Measurements from ENCODE around the gene ISLR.
"Not testable (repeated sequence)": the region's sequence is repeated elsewhere in the genome, so short reads cannot be mapped to it uniquely, and the experiment has no call there.

The ISLR gene

DNA sequence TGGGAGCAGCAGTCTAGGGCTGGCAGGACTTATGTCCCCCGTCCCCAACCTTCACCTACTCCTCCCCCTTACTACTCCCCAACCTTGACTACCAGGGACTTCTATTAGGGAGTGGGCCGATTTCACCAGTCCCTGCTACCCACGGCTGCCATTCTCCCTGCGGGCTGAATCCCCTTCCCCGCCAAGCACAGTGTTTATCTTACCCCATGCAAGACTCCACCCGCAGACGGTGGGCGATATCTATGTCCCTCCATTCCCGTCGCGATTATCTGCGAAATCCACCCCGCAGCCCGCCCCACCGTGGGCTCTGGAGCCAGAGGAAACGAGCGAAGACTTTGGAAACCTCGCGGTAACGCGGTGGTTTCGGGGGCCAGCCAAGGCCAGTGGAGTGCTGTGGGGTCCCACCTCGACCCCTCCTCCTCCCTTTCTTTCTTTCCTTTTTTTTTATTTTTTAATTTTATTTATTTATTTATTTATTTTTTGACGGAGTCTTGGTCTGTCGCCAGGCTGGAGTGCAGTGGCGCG is 38.4 kb upstream of the ISLR start:
- H3K4me3 ChIP-seq (ENCODE audit: low read length), result no peak overlapping the region
- DNase-seq (ENCODE audit: low read depth, low spot score), result no peak

DNA sequence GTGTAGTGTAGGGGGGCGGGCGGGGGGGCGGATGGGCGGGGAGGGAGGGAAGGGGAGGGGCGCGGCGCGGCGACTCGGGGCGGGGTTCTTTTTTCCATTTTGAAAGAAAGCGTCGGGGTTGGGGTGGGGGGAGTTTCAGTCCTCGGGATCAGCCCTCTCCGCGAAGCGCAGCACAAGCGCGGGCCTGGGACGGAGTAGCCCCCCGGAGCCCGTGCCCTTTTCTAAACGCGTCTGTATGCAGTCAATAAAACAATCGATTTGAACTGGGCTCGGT is 37.0 kb upstream of the ISLR start:
- H3K4me3 ChIP-seq (ENCODE audit: low read length), result peak overlapping the region; percentile 60
- no peak for DNase-seq (ENCODE audit: low read depth, low spot score)

DNA sequence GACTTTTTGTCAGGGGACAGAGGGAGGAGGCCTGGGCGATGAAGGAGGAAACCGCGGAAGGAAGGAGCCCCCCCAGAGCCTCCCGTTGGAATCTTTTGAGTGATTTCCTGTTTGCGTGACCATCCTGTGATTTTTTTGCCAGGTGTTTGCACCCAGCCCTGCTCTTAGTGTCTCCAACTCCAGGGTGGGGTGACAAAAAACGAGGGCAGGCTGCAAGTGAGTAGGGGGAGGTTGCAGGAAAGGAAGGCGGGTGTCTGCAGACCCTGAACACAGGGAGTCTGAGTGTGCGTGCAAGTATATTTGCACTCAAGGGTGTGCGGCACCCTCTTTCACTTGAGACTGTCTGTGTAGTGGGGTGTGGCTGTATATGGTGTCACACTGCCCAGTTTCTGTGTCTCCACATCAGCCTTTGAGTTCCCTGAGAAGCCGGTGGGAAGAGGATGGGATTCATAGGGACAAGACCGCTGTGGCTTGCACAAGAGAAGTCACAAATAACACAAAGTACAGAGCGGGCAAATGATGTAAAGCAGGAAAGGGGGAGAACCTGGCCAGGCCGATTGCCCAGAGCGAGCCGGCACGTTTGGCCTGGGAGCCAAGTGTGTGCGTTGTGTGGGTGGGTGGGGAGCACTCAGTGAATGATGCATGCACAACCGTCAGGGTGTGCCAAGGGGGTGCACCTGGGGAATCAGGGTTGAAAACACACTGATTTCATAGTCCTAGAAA is 36.5 kb upstream of the ISLR start:
- no peak for DNase-seq (ENCODE audit: low read depth, low spot score)
- peak overlapping the region; percentile 60 for H3K4me3 ChIP-seq (ENCODE audit: low read length)

DNA sequence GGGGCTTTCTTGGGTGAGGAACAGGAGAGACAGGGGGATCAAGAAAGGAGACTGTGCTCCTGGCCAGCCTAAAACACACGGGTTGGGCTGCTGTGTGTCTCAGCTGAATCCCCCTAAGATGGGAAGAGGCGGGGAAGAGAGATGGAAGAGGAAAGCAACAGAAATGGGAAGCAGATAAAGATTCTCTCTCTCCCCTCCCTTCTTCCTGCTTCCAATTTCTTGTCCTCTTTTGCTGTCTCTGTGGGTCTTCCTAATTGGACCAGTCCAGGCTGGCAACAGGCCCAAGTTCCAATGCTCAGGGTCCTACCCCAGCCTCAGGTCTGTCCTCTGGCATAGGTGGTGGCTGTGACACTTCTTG is 36.0 kb upstream of the ISLR start:
- no peak for DNase-seq (ENCODE audit: low read depth, low spot score)
- no peak overlapping the region for H3K4me3 ChIP-seq (ENCODE audit: low read length)

DNA sequence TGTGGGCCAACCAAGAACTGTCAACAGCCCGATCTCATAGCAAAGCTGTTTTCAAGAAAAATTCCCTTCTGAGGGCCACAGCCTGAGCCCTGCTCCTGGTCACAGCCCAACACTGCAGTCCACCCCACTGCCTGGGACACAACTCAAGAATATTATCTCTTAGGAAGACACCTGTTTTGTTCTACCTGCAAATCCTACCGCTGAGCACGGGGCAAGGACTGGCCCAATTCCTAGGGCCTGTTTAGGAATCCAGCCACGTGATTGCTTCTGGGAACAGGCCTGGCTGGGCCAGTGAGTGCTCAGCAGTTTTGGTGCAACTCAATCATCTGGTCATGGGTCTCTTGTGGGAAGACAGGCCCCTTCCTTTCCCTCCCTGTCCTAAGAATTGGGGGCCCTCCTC is 34.9 kb upstream of the ISLR start:
- DNase-seq (ENCODE audit: low read depth, low spot score), result no peak
- no peak overlapping the region for H3K4me3 ChIP-seq (ENCODE audit: low read length)

DNA sequence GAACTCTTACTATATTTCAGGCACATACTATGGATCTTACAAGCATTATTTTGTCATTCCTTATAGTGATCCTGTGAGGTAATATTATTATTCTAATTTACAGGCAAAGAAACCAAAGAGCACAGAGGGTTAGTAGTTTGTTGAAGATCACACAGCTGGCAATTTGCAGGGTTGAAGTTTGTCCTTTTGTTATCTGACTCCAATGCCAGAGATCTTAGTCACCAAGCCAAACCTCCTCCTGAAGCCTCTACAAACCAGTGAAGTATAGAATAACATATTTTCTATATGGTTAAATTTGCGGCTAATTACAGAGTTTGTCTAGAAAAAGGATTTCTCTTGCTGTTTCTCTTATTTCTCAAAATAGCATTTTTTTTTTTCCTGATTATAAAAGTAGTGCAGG is 31.9 kb upstream of the ISLR start:
- H3K4me3 ChIP-seq (ENCODE audit: low read length), result no peak overlapping the region
- no peak for DNase-seq (ENCODE audit: low read depth, low spot score)

DNA sequence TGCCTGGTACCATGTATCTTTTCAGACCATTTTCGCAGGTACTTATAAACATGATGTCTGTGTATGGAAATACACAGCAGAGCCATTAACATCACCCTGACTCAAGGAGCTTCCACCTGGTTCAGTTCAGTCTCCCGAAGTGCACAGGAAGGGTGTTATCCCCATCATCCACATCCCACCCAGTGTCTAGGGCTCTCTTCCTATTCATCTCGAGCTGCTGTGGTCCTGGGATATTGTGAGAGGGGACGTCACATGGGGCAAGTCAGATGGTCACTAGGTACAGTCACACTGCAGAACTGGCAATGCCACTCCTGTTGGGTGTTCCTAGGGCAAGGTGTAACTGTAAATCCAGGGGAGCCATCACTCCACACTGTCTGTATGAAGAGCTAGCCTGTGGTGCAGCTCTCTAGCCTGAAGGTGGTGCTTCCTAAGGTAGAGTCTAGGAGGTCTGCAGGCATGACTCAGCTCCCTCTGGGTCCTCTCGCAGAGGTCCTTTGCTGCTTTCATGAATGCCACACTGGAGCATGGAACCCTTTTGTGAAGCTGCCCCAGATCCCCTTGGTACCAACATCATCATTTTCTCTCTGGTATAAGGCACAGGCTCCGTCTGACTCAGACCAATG is 29.2 kb upstream of the ISLR start:
- no peak overlapping the region for H3K4me3 ChIP-seq (ENCODE audit: low read length)
- DNase-seq (ENCODE audit: low read depth, low spot score), result peak; percentile 54

DNA sequence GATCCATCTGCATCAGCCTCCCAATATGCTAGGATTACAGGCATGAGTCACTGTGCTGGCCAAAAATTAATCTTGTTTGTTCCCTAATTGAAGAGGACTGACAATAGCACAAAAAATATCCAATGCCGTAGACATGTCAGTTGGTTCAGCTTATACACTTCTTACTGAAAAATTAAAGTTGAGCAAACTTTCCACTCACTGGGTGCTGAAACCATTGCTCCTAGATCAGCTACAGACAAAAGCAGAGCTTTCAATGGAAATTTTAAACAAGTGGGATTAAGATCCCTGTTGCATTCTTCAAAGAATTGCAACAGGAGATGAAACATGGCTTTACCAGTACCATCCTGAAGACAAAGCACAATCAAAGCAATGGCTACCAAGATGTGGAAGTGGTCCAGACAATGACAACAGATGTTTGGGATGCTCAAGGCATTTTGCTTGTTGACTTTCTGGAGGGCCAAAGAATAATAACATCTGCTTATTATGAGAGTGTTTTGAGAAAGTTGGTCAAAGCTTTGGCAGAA is 27.2 kb upstream of the ISLR start:
- no peak overlapping the region for H3K4me3 ChIP-seq (ENCODE audit: low read length)
- DNase-seq (ENCODE audit: low read depth, low spot score), result no peak

DNA sequence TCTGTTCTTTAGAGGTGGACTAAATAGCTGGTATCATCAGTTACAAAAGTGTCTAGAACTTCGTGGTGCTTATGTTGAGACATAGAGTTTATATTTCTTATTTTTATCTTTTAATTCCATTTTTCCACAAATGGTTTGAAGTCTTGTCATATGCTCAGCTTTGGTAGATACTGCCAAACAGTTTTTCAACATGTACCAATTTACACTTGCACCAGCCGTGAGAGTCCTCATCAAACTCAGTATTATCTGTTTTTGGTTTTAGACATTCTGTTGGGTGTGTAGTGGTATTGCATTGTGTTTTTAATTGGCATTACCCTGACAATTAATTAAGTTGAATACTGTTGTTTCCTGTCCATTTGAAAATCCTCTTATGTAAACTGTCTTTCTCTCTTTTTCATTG is 26.5 kb upstream of the ISLR start:
- no peak overlapping the region for H3K4me3 ChIP-seq (ENCODE audit: low read length)
- no peak for DNase-seq (ENCODE audit: low read depth, low spot score)

DNA sequence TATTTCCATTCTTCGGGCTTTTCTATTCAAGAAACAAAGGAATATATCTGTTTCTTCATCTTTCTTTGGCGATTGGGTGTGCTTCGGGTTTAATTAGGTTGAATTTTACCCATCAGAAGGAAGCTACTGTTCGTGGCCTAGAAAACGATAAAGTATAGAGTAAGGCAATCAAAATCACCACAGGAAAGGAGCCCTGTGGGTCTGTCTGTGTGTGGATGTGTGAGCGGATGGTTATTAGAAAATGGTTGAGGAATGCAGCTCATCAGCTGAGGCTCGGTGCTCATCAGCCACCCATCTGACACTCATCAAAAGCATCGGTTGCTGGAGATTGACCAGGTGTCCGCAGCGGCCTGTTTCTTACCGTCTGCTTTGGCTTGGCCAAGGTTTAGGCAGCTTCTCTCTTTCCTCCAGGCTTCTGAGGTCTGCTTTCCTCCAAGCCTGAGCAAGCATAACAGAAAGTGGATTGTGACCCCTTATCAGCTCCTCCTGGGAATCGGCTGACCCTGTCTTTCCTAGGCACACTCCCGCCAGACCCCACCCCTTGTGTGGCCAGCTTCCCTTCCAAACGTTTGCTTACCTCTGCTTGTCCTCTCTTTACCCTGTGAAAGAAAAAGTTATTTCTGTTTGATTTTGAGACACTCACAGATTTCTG is 17.6 kb upstream of the ISLR start:
- H3K4me3 ChIP-seq (ENCODE audit: low read length), result no peak overlapping the region
- no peak for DNase-seq (ENCODE audit: low read depth, low spot score)

DNA sequence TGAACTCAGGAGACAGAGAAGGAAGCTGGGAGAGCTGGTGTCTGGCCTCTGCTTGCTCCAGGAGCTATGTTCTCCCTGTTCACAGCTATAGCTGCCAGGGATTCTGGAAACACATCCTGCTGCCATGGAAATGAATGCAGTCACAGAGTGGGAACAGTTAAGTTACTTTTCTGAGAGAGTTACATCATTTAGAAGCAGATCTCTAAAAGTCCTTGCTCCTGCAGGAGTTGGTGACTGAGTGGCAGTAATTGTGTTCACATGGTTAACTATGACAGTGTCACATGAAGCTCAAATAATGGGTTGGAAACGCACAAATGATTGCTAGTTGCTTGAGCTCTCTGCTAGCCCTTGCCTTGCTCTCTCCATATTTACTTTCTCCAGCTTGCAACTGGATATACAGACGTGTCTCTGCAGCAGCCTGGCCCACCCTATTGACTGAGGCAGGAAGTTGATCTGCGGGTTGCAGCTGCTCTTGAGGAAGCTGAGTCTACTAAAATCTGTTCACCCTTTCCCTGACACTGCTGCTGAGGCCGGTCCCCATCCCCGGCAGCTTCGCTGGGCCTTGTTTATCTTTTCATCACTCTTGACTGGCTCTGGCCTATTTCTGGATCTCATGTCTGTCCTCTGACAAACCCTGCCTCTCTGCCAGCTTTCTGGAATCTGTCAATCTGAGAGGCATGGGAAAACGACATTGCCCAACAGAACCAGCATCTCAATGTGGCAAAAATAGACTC is 16.7 kb upstream of the ISLR start:
- DNase-seq (ENCODE audit: low read depth, low spot score), result peak; percentile 80
- no peak overlapping the region for H3K4me3 ChIP-seq (ENCODE audit: low read length)

DNA sequence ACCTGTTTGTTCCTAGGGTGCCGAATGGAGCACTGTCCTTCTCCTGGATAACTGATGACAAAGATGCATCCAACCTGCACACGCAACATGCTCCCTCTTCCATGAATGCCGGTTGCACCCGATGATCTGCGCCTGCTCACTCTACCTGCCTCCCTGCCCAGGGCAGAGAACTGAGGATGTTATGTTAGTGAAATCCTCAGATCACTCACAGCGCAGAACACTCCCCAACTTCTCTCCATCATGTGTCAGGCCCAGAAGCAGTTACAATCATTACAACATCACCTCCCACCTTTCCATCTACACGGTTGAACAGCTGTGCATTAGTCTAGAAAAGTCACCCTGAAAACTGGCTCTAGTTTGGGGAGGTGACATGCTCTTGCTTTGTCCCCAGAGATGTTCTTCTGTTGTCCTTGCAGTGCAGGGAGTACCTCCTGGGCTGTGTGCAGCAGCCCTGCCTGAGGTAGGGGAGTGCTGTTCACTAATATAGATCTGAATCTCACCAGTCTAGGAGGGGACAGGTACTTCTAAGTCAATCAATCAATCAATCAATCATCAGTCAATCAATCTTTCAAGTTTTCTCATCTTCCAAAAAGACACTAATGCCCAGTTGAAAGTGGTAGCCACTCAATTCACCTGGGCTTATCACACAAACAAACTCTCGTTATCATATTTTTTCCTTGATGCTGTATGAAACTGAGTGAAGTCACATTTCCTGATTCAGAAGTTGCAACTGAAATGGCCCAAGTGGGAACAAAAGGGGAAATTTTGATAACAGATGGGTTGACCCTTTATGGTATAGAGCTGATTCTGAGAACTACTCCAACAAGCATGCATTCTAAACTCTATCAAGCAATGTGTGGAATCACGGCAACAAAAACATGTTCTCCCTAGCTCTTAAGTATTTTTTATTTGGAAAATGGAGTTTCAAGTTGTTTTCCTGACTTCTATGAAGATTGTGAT is 15.4 kb upstream of the ISLR start:
- no peak for DNase-seq (ENCODE audit: low read depth, low spot score)
- H3K4me3 ChIP-seq (ENCODE audit: low read length), result no peak overlapping the region

DNA sequence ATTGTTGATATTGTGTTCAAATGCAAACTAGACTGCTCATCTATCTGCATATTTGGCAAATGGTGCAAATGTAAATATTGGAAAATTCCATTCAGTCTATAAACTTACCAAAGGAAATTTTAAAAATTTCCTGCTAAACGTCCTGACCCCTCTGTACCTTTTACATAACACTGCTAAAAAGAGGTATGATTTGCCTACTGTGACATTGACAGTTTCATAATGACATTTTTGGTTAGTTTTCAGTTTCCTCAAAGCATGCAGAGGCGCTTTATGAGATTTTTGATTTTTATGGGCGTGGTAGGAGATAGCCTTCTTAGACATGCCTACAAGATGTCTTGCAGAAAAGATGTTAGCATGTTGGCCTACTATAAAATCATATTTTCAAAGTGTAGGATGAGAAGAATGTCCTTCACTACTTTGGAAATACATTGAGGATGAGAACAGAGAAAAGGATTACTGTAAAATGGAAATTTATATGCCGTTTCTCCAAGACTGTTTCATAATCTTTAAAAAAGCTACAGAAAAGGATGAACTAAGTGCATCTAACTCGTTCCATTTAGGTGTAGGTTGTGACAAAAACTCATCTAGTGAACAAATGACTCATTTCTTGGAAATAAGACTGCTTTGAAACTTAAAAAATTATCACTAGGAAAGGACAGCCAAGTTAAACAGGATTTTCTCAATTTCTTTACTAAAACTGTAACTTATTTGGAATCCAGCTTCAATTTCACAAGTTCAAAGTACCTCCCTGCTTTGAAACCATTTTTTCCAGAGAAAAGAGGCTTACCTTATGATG is 14.5 kb upstream of the ISLR start:
- H3K4me3 ChIP-seq (ENCODE audit: low read length), result no peak overlapping the region
- no peak for DNase-seq (ENCODE audit: low read depth, low spot score)

DNA sequence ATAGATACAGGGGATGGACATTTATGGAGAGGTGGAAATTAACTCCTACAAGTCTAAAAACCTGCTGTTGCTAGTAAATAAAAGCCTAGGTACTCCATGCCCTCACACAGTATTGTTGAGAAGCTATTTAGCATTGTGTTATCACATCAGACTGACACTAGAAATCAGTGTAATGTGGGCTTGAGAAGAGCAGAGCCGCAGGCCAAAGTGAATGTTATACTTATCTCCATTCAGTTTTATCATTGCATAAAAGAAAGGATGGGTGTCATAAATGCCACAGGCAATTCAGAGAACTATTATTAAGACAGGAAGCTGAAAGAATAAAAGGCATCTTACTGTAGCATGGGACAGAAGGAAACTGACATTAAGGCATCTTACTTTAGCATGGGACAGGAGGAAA is 13.7 kb upstream of the ISLR start:
- DNase-seq (ENCODE audit: low read depth, low spot score), result no peak
- H3K4me3 ChIP-seq (ENCODE audit: low read length), result no peak overlapping the region

DNA sequence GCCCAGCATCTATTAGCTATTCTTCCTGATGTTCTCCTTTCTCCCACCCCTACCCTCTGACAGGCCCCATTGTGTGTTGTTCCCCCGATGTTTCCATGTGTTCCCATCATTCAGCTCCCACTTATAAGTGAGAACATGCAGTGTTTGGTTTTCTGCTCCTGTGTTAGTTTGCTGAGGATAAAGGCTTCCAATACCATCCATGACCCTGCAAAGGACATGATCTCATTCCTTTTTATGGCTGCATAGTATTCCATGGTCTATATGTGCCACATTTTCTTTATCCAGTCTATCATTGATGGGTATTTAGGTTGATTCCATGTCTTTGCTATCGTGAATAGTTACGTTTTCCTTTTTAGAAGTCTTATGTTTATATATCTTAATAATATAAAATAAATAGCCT is 13.1 kb upstream of the ISLR start:
- DNase-seq (ENCODE audit: low read depth, low spot score); H3K4me3 ChIP-seq (ENCODE audit: low read length): not testable (repeated sequence)

DNA sequence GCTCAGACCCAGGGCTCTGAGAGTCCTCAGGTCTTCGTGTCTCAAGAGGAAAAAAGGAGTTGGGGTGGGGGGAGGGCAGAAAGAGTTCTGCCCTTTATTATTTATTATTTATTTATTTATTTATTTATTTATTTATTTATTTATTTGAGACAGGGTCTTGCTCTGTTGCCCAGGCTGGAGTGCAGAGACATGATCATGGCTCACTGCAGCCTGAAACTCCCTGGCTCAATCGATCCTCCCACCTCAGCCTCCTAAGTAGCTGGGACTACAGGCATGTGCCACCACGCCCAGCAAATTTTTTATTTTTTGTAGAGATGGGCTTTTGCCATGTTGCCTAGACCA is 11.3 kb upstream of the ISLR start:
- not testable (repeated sequence) for DNase-seq (ENCODE audit: low read depth, low spot score); H3K4me3 ChIP-seq (ENCODE audit: low read length)

DNA sequence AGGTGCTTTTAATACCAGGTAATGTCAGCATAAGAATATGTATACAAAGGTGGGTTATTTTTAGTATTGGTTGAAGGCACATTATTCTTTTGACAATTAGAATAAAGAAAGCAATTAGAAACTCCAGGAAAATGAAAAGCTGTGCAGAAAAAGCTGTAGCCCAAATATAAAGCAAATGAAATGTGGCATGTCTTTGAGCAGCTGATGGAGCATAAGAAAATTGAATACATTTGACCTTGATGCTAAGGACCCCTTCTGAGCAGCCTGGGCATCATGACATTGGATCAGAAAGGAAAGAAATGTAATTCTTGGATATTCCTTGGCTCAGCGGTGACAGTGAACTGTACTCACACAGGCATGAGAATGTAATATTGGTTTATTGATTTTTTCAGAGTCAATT is 8.0 kb upstream of the ISLR start:
- no peak overlapping the region for H3K4me3 ChIP-seq (ENCODE audit: low read length)
- no peak for DNase-seq (ENCODE audit: low read depth, low spot score)

DNA sequence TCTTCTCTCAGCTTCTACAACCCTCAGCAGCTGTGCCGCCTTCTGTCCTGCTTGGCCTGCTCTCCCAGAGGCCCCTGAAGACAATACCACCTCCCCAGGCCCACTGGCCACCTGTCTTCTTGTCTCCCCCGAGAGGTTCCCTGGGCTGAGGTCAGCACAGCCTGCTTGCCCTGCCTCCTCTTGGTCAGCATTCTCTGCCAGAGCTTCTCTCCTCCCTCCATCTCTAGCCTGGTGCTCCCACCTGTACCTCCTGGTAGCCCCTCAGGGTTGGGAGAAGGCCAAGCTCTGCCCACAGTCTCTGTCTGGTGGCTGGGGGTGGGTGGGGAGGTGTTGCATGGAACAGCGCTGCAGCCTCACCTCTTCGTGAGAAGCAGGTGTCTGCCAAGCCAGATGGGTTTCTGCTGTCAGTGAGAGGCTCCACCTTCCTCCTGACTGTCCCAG is 5.6 kb upstream of the ISLR start:
- H3K4me3 ChIP-seq (ENCODE audit: low read length), result no peak overlapping the region
- no peak for DNase-seq (ENCODE audit: low read depth, low spot score)

Measured in Jurkat, Clone E6-1 (cell line).